Stimulated activated CD8-positive, alpha-beta memory T cell treated with anti-CD3 and anti-CD28 coated beads, Interleukin-15, amount 100 ng/mL, for 4 hours (primary cell): ENCODE measurements around the gene DCUN1D2.
"Not testable (repeated sequence)": the region's sequence is repeated elsewhere in the genome, so short reads cannot be mapped to it uniquely, and the experiment has no call there.

Experiments used
- DNase-seq, 2 donors: peaks; one replicate each; pipeline ENCODE4 v3.0.0-alpha.2; 2020; ENCODE audit warnings: low read depth in 2 of 2

The DCUN1D2 gene

GRCh38 chr13:113490496-113491417, at the start of gene DCUN1D2:
Gene DCUN1D2, minus strand, starts transcription at chr13:113490711. Its CDS starts 42 bp downstream, at chr13:113490669.
- peak; percentile 48 to 68 for DNase-seq

DNA sequence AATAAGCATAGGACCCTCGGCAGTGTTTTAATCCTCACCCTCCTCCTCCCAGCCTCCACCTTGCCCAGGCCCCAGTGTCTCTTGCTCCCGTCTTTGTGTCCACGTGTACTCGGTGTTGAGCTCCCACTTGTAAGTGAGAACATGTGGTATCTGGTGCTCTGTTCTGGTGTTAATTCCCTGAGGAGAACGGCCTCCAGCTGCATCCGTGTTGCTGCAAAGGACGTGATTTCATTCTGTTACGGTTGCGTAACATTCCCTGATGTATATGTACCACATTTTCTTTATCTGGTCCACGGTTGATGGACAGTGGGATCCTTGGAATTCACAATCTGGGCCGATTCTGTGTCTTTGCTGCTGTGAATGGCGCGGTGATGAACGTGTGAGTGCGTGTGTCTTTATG, 49.3 kb upstream of the DCUN1D2 start:
- DNase-seq: no peak

- DNase-seq: no peak
Observed at GRCh38 chr13:113539176-113539575, 48.7 kb upstream of the DCUN1D2 start.

GRCh38 chr13:113538689-113539058, 48.2 kb upstream of the DCUN1D2 start:
- DNase-seq: no peak

DNA sequence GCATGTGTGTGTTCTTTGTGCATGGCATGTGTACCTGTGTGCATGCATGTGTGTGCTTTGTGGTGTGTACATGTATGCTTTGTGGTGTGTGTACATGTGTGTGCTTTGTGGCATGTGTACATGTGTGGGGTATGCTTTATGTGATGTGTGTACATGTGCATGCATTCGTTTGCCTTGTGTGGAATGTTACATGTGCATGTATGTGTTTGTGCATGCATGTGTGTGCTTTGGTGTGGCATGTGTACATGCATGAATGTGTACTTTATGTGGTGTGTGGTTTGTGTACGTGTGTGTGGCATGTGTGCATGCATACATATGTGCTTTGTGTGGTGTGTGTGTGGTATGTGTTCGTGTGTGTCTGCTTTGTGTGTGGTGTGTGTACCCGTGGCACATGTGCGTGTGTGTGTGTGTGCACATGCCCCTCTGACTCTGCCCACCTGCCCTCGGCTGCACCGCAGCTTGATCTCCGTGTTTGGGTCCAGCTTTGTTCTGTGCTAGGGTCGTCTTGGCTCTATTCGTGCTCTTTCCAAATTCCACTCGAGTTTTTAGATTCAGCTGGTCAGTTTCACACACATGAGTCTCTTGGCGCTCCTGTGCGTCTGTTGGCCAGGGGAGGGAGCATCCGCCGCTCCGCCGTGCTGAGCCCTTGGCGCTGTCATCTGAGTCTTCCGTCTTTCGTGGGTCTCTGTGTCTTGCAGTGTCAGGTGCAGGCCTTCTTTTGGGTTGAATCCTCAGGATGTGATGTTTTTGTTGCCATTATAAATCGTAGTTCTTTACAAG, 47.6 kb upstream of the DCUN1D2 start:
- no peak for DNase-seq

GRCh38 chr13:113537205-113537604, 46.7 kb upstream of the DCUN1D2 start:
- DNase-seq: no peak

GRCh38 chr13:113536461-113537110, 46.1 kb upstream of the DCUN1D2 start:
- DNase-seq: no peak

DNA sequence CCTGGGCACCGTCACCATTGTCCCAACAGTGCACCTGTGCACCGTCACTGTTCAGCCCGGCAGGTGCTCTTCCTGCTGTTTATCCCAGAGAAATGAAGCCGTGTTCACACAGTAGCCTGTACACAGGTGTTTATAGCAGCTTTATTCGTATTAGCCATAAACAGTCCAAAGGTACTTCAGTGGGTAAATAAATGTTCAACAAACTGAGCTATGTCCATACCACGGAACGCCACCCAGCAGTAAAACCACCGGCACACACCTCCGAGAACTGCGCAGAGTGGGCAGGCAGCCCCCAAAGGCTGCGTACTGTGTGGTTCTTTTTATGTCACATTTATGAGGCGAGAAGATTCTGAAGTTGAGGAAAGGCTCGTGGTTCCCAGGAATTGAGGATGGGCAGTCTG, 44.9 kb upstream of the DCUN1D2 start:
- no peak for DNase-seq

GRCh38 chr13:113534236-113534860, 43.8 kb upstream of the DCUN1D2 start:
- no peak for DNase-seq

- DNase-seq: no peak
Observed at GRCh38 chr13:113533161-113533840, 42.8 kb upstream of the DCUN1D2 start.

DNA sequence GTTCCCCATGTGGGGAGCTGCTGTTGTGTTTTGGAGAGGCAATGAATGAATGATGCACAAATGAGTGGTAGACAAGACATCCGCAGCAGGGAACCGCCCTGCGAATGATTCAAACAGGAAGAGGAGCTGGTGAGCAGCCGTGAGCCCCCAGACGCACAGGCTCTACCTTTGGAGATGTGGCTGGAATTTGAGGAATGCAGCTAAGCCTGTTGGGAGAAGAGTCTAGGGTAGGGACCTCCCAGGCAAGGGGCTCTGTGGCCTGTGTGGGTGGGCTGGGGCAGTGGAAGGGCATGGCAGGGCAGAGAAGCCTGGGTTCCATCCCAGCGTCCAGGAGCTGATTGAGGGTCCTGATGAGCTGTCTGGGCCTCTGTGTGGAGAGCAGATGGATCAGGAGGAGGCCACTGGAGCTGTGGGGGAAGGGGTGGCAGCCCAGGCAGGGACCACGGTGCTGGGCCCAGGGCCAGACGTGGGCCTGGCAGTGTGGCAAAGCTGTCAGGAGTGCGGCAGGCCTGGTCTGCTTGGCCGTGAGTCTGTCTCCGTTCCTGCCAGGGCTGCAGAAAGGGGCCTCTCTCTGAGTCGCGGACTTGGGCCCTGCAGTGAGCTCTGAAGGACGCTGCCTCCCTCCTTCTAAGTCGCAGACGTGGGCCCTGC, 41.8 kb upstream of the DCUN1D2 start:
- no peak for DNase-seq

GRCh38 chr13:113531041-113531873, 40.7 kb upstream of the DCUN1D2 start:
- DNase-seq: no peak

- DNase-seq: no peak
Observed at GRCh38 chr13:113528813-113529180, 38.3 kb upstream of the DCUN1D2 start.

GRCh38 chr13:113528101-113528812, 37.7 kb upstream of the DCUN1D2 start:
- DNase-seq: no peak

GRCh38 chr13:113527272-113527958, 36.9 kb upstream of the DCUN1D2 start:
- DNase-seq: no peak

DNA sequence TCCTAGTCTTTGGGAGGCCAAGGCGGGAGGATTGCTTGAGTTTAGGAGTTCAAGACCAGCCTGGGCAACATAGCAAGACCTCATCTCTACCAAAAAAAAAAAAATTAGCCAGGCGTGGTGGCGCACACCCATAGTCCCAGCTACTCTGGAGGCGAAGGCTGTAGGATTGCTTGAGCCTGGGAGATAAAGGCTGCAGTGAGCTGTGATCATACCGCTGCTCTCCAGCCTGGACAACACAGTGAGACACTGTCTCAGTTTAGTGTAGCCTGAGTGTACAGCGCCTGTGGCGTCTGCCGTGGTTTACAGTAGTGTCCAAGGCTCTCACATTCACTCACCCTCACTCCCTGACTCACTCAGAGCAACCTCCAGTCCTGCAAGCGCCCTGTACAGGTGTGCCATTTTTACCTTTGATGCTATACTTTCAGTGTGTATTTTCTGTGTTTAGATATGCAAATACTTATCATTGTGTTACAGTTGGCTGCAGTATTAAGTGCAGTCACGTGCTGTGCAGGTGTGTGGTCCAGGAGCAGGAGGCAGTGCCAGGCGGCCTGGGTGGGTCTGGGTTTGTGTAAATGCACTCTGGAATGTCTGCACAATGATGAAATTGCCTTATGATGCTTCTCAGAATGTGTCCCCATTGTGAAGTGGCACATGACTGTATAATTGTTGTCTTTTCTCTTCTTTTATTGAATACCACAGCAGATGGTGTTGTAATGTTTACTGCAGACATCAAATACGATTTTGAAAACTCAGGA, 36.1 kb upstream of the DCUN1D2 start:
- DNase-seq: no peak

GRCh38 chr13:113522438-113522837, 31.9 kb upstream of the DCUN1D2 start:
- not testable (repeated sequence) for DNase-seq

DNA sequence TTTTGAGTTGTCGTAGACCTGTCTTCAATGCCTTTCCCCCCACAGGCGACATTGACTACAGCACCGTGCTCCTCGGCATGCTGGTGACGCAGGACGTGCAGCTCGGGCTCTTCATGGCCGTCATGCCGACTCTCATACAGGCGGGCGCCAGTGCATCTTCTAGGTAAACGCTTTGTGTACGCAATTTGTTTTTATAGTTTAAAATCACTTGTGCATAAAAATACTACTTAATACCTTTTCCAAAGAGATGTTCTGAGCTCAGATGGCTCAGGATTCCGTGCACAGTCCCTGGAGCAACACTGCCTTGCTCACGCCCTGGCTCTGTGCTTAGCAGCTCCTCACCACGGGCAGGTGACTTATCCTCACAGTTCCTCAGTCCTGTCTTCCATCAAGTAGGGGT, 30.1 kb upstream of the DCUN1D2 start:
- DNase-seq: no peak
